ENCODE results near the gene PHC3.
"Not testable (repeated sequence)": the region's sequence is repeated elsewhere in the genome, so short reads cannot be mapped to it uniquely, and the experiment has no call there.

PHC3 gene, protein sequence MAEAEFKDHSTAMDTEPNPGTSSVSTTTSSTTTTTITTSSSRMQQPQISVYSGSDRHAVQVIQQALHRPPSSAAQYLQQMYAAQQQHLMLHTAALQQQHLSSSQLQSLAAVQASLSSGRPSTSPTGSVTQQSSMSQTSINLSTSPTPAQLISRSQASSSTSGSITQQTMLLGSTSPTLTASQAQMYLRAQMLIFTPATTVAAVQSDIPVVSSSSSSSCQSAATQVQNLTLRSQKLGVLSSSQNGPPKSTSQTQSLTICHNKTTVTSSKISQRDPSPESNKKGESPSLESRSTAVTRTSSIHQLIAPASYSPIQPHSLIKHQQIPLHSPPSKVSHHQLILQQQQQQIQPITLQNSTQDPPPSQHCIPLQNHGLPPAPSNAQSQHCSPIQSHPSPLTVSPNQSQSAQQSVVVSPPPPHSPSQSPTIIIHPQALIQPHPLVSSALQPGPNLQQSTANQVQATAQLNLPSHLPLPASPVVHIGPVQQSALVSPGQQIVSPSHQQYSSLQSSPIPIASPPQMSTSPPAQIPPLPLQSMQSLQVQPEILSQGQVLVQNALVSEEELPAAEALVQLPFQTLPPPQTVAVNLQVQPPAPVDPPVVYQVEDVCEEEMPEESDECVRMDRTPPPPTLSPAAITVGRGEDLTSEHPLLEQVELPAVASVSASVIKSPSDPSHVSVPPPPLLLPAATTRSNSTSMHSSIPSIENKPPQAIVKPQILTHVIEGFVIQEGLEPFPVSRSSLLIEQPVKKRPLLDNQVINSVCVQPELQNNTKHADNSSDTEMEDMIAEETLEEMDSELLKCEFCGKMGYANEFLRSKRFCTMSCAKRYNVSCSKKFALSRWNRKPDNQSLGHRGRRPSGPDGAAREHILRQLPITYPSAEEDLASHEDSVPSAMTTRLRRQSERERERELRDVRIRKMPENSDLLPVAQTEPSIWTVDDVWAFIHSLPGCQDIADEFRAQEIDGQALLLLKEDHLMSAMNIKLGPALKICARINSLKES

DNA sequence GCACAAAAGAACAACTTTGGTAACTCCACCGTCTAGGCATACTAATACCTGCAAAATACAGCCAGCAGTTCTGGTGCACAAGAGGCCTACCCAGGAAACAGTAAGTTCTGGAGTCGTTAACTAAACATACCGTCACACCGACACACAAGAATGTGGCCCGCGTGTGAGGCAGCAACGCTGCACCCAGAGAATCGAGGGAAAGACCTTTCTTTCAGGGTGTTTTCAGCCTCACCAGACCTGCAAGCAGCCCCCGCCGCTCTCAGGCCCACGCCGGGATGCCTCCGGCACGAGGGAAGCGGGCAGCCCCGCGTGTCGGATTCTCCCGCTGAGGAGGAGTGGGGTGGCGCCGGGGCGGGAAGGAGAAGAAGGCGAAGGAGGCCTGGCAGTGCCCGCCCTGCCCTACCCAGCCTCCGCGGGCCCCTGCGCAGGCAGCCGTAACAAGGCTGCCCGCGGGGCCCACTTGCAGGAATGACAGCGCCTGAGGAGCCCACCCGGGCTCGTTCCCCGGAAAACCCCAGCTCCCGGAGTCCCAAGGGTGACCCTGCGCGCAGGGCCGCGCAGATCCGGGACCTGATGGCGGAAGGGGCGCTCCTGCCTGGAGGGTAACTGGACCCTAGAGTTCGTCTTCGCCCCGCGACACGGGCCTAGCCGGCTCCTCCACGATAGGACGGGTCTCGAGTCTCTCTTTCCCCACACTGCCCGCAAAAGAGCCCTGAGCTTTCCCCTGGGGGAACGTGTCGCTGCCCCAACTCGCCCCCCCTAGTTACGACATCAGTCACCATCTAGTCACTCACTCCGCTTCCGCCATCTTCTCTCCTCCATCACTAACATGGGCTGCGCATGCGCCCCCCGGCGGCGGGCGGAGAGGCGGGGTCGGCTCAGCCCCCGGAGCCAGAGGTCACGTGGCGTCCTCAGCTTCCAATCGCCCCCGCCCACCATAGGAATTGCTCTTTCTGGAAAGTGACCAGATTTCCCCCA, at the start of gene PHC3:
TSS of gene PHC3 (minus strand) at position 826 of the 978 bp plus-strand sequence. CDS start at position 808, 18 bp downstream.
- peak; percentile 83 for DNase-seq

DNA sequence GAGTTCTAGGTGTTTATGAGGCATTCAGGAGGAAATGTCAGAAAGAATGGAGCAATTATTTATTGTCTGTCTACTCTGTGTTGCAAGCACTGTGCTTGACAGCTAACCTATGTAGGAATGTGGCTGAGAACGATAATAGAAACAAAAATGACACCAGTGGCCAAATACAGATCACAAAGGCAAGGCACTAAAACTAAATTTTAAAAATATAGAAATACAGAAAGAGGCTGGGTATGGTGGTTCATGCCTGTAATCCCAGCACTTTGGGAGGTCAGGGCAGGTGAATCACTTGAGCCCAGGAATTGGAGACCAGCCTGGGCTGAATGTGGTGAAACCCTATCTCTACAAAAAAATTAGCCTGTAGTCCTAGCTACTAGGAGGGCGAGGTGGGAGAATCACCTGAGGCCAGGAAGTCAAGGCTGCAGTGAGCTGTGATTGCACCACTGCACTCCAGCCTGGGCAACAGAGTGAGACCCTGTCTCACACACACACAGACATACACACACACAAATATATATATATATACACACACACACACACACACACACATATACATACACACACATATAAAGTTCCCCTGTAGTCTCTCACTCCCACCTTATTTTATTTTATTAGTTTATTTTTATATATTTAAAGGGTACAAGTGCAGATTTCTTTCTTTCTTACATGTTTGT, 46.7 kb upstream of the PHC3 start:
- DNase-seq: peak; percentile 77

DNA sequence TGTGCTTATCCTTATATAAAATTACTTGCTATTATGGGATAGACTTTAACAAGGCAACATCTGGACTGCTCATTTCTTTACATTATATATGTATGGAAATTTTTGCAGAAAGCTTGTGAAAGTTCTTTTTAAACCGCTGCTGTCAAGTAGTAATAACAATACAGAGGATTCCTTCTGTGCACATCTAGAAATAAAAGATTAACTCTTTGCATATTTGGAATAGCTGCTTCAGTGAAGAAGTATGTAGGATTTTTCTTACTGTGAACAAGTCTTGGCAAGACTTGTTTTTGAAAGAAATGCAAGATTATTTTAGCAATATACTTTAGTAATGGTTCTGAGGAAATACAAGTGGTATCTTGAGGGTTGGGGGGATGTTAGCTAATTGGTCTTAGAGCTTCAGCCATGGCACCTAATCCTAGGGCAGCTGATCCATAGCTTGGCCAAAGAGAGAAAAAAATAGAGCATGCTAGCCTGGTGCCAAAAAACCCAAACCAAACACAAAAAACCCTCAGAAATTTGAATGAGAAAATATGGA, 45.0 kb upstream of the PHC3 start:
- DNase-seq: no peak

DNA sequence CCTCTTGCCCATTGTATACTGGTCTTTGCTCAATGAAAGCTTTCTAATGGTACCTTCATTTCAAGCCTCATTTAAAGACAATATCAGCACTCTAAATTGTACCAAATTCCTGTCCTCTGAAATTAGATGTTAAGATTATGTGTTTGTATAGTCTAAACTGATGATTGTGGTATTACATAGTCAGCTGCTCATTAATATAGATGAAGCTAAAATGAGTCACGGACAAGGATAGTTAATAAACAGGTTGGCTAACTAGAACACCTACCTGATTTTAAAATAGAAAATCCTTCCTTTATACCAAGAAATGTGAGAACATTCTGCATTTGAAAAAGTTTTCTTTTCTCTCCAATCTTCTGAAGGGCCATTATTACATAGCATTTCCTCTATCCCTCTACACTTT, 43.6 kb upstream of the PHC3 start:
- no peak for DNase-seq

- DNase-seq: peak; percentile 27
Observed at GRCh38 chr3:170222647-170223541, 41.4 kb upstream of the PHC3 start.

DNA sequence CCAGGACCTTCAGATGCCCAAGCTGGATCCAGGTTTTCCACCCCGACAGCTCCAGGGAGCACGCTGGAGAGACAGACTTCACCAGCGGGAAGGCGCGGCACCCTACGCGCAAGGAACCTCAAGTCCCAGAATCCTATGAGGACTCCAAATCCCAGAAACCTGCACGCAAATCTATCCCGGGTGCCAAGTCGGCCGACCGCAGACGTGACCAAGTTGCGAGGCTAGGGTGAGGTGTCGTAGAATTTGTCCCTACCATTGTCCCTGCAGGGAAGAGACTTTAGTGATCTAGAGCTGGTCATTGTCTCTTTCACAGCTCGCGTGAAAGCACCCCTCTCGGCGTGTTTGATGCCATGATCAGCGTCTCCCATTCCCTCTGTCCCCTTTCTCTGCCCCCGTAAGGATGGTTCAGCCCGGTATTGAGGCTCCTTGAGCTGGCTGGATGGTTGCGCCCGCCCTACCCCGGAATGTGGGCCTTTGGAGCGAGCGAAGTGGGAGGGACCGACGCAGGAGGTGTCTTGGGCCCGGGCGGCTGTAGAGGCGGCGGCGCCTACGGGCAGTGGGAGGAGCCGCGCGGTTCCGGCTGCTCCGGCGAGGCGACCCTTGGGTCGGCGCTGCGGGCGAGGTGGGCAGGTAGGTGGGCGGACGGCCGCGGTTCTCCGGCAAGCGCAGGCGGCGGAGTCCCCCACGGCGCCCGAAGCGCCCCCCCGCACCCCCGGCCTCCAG, 40.6 kb upstream of the PHC3 start, which contains the start of gene PRKCI:
TSS of gene PRKCI (plus strand) at position 501 of the 723 bp plus-strand sequence. CDS start 246 bp downstream, outside the sequence.
- peak; percentile 95 for DNase-seq

GRCh38 chr3:170220871-170221270, 39.3 kb upstream of the PHC3 start:
- DNase-seq: peak; percentile 48

- DNase-seq: no peak
Observed at GRCh38 chr3:170219850-170220249, 38.3 kb upstream of the PHC3 start.

DNA sequence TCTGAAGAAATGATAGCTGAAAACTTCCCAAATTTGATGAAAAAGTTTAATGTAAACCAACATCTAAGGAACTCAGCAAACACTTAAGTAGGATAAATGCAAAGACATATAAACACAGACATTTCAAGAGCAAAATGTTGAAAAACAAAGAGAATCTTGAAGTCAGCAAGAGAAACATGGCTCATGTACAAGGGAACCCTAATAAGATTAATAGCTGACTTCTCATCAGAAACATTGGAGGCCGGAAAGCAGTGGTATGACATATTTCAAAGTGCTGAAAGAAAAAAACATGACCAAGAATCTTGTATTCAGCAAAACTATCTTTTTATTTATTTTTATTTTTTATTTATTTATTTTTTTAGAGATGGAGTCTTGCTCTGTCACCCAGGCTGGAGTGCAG, 30.1 kb upstream of the PHC3 start:
- DNase-seq: no peak

GRCh38 chr3:170207717-170208116, 26.2 kb upstream of the PHC3 start:
- DNase-seq: no peak

GRCh38 chr3:170206164-170206762, 24.7 kb upstream of the PHC3 start:
- DNase-seq: not testable (repeated sequence)

- DNase-seq: no peak
Observed at GRCh38 chr3:170205302-170205701, 23.8 kb upstream of the PHC3 start.

DNA sequence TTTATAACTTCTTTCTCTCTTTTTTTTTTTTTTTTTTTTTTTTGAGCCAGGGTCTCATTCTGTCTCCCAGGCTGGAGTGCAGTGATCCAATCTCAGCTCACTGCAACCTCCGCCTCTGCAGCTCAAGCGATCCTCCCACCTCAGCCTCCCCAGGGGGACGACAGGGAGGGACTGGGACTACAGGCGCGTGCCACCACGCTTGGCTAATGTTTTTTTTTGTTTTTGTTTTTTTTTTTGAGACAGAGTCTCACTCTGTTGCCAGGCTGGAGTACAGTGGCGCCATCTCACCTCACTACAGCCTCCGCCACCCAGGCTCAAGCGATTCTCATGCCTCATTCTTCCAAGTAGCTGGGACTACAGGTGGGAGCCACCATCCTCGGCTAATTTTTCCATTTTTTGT, 23.0 kb upstream of the PHC3 start:
- no peak for DNase-seq

GRCh38 chr3:170204023-170204472, 22.5 kb upstream of the PHC3 start:
- DNase-seq: peak; percentile 41

DNA sequence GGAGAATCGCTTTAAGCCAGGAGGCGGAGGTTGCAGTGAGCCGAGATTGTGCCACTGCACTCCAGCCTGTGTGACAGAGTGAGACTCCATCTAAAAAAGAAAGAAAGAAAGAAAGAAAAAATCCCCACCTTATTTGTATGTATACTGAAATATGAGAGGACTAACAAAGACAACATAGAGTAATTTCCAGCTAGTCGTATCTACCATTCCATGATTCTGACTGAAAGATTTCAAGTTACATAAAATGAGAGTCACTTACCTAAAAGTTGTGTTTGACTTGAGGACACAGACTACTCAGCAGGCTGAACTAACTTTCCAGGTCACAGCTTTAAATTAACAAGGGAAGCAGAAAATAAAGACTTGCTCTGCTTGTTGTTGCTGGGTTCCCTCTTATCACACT, 21.9 kb upstream of the PHC3 start:
- no peak for DNase-seq

GRCh38 chr3:170201527-170201926, 20.0 kb upstream of the PHC3 start:
- DNase-seq: no peak

- DNase-seq: peak; percentile 41
Observed at GRCh38 chr3:170200987-170201386, 19.5 kb upstream of the PHC3 start.

DNA sequence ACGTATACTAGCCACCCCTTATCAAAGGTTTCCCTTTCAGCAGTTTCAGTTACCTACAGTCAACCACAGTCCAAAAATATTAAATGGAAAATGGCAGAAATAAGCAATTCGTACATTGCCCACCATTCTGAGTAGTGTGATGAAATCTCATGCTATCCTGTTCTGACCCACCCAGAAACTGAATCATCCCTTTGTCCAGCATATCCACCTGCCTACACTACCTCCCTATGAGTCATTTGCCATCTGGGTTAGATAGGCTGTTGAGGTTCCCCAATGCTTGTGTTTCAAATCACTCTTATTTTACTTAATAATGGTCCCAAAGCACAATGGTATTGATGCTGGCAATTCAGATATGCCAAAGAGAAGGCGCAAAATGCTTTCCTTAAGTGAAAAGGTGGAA, 15.3 kb upstream of the PHC3 start:
- DNase-seq: peak; percentile 72

- DNase-seq: not testable (repeated sequence)
Observed at GRCh38 chr3:170195759-170196158, 14.2 kb upstream of the PHC3 start.
